ENCODE results near the gene DEGS2. TPM values are rescaled to one million over a fixed set of nuclear protein-coding genes. Genes with fewer than 3 reads are reported as not detected.

The DEGS2 gene
- total and polyA plus RNA-seq, 2 of the 13 experiments (the other 11 are each of a cell fraction or from before 2014, with no cell fraction given) = 0.09 TPM

GRCh38 chr14:100144996-100145646, 14.3 kb downstream of the DEGS2 start (continued):
- TF ChIP-seq ATAD3A (CRISPR knock-in tag; IDR thresholded peaks at IDR 0.05) (no peak), ETS1 (CRISPR knock-in tag; IDR thresholded peaks at IDR 0.05) (no peak), CBFB (CRISPR knock-in tag; IDR thresholded peaks at IDR 0.05) (no peak), DRAP1 (CRISPR knock-in tag; IDR thresholded peaks at IDR 0.05) (peak; percentile 85), KDM5B (CRISPR knock-in tag; IDR thresholded peaks at IDR 0.05; ENCODE audit: borderline replicate concordance) (no peak; the same call in 1 of the 2 replicates), ZNF256 (CRISPR knock-in tag; conservative IDR thresholded peaks at IDR 0.05) (no peak), ELF3 (CRISPR knock-in tag; IDR thresholded peaks at IDR 0.05) (peak; percentile 67; the same call in 1 of the 2 replicates), ZNF441 (CRISPR knock-in tag; IDR thresholded peaks at IDR 0.05; ENCODE audit: borderline replicate concordance) (peak; percentile 41; the same call in 1 of the 2 replicates), TOPORS (CRISPR knock-in tag; IDR thresholded peaks at IDR 0.05) (0 out of 2 replicates have a peak, but pooled peaks have one; percentile 40), NONO (IDR thresholded peaks at IDR 0.05) (no peak), NONO (CRISPR knock-in tag; conservative IDR thresholded peaks at IDR 0.05) (peak; percentile 75), ZIK1 (CRISPR knock-in tag; IDR thresholded peaks at IDR 0.05; ENCODE audit: borderline replicate concordance, low read depth) (no peak), HOXA7 (CRISPR knock-in tag; IDR thresholded peaks at IDR 0.05) (no peak), ZNF674 (CRISPR knock-in tag; IDR thresholded peaks at IDR 0.05; ENCODE audit: low read depth) (no peak), NFAT5 (CRISPR knock-in tag; IDR thresholded peaks at IDR 0.05) (no peak), ATM (IDR thresholded peaks at IDR 0.05; ENCODE audit: borderline replicate concordance) (no peak), MTF2 (CRISPR knock-in tag; IDR thresholded peaks at IDR 0.05; ENCODE audit: borderline replicate concordance) (0 out of 2 replicates have a peak, but pooled peaks have one; percentile 33), ZSCAN20 (CRISPR knock-in tag; IDR thresholded peaks at IDR 0.05; ENCODE audit: borderline replicate concordance) (no peak), THAP8 (CRISPR knock-in tag; IDR thresholded peaks at IDR 0.05; ENCODE audit: borderline replicate concordance) (no peak), ZNF75D (CRISPR knock-in tag; IDR thresholded peaks at IDR 0.05; ENCODE audit: borderline replicate concordance) (no peak), SRSF4 (IDR thresholded peaks at IDR 0.05; ENCODE audit: low read depth, low read length, poor library complexity, severe bottlenecking) (no peak), ZBTB42 (CRISPR knock-in tag; IDR thresholded peaks at IDR 0.05) (no peak)

Data from HepG2 (cell line).